Fibroblast of lung (primary cell): Measurements from ENCODE around the gene C4orf50. TPM values are rescaled to one million over a fixed set of nuclear protein-coding genes. Genes with fewer than 3 reads are reported as not detected.

Experiments
- DNase-seq, 2 donors: peaks; one replicate each; pipeline versions ENCODE4 v3.0.0 to v3.0.0-alpha.2; 2010; ENCODE audit warnings: low read depth in 2 of 2
- H2AFZ ChIP-seq: 2 replicates; pipeline ENCODE4 v1.5.1; 2012; ENCODE audit warnings: low read length, control low read depth, inconsistent platforms
- H3K27ac ChIP-seq: 2 replicates; pipeline ENCODE4 v1.5.1; 2011; ENCODE audit warnings: low read length, control low read depth; ENCODE audit not compliant: insufficient read depth
- H3K27me3 ChIP-seq: 2 replicates; pipeline ENCODE4 v1.5.1; 2011; ENCODE audit warnings: mild to moderate bottlenecking, low read length; ENCODE audit not compliant: control insufficient read depth, insufficient read depth
- H3K36me3 ChIP-seq: 2 replicates; pipeline ENCODE4 v1.5.1; 2011; ENCODE audit warnings: low read length; ENCODE audit not compliant: control insufficient read depth, insufficient read depth
- H3K4me1 ChIP-seq: 2 replicates; pipeline ENCODE4 v1.5.1; 2011; ENCODE audit warnings: low read length; ENCODE audit not compliant: control insufficient read depth, insufficient read depth; ENCODE audit errors: extremely low read depth
- H3K4me2 ChIP-seq: 2 replicates; pipeline ENCODE4 v1.5.1; 2011; ENCODE audit warnings: low read length, control low read depth; ENCODE audit not compliant: insufficient read depth; ENCODE audit errors: extremely low read depth
- H3K4me3 ChIP-seq, 4 experiments: fragments of 200-600 bp in 1 of 4; sonication (generic) in 1 of 4; replicated peaks in 1 of 4; 2 replicates each; pipeline ENCODE4 v1.5.1; 2011 to 2016; ENCODE audit warnings: low read length in 4 of 4, low read depth in 3 of 4, mild to moderate bottlenecking in 3 of 4, control low read depth in 2 of 4, inconsistent platforms in 1 of 4, mixed read lengths in 1 of 4; ENCODE audit not compliant: insufficient read depth in 1 of 4; ENCODE audit errors: control extremely low read depth in 1 of 4
- H3K79me2 ChIP-seq: 2 replicates; pipeline ENCODE4 v1.5.1; 2012; ENCODE audit warnings: mild to moderate bottlenecking, low read length, inconsistent platforms; ENCODE audit not compliant: control insufficient read depth, insufficient read depth
- H3K9ac ChIP-seq: 2 replicates; pipeline ENCODE4 v1.5.1; 2011; ENCODE audit warnings: mild to moderate bottlenecking, low read length, control low read depth; ENCODE audit not compliant: insufficient read depth
- H3K9me3 ChIP-seq: 2 replicates; pipeline ENCODE4 v1.5.1; 2012; ENCODE audit warnings: low read depth, low read length; ENCODE audit not compliant: control insufficient read depth, insufficient read depth
- H4K20me1 ChIP-seq: 2 replicates; pipeline ENCODE4 v1.5.1; 2011; ENCODE audit warnings: low read length; ENCODE audit not compliant: control insufficient read depth, insufficient read depth; ENCODE audit errors: extremely low read depth
- CTCF ChIP-seq, 2 donors: IDR thresholded peaks in 1 of 2; conservative IDR thresholded peaks in 1 of 2; 1 replicate in 1 of 2; 2 replicates in 1 of 2; pipeline ENCODE4 v1.5.1; 2011 to 2012; ENCODE audit warnings: low read length in 2 of 2, control low read depth in 1 of 2, inconsistent platforms in 1 of 2, low read depth in 1 of 2, mild to moderate bottlenecking in 1 of 2
- EZH2 ChIP-seq: IDR thresholded peaks from 2 replicates; pipeline ENCODE4 v1.5.1; 2012; ENCODE audit warnings: low read length, control low read depth, mild to moderate bottlenecking; ENCODE audit errors: missing control alignments
- polyA plus RNA-seq, 2 donors: library from polyadenylated mRNA; depleted of rRNA in 1 of 2; stranded (reverse) in 1 of 2; unstranded in 1 of 2; fragments of >200 nt; gene quantifications; 2 replicates each; pipeline ENCODE4 v1.2.1, GENCODE V29; 2011 to 2012; ENCODE audit warnings: missing spikeins in 1 of 2
- total RNA-seq: library from RNA; depleted of rRNA; stranded (reverse); fragments of >200 nt; gene quantifications from 2 replicates; pipeline ENCODE4 v1.2.1, GENCODE V29; 2014

The C4orf50 gene
- total and polyA plus RNA-seq, 2 donors (not counting 1 experiment from before 2014, with no cell fraction given) = not detected

GRCh38 chr4:6041800-6042199 is 23.6 kb upstream of the C4orf50 start:
- H3K79me2 ChIP-seq = no peaks in the 10 kb centered on the region
- no peak overlapping the region for H3K27ac ChIP-seq
- no peaks in the 10 kb centered on the region for H3K27me3 ChIP-seq
- DNase-seq = no peak
- no peaks in the 10 kb centered on the region for H3K9me3 ChIP-seq
- H3K4me1 ChIP-seq = no peaks in the 10 kb centered on the region
- no peaks in the 10 kb centered on the region for H4K20me1 ChIP-seq
- no peak overlapping the region for H3K4me2 ChIP-seq
- no peak overlapping the region for H3K9ac ChIP-seq
- H3K4me3 ChIP-seq = no peak overlapping the region
- H3K36me3 ChIP-seq = no peaks in the 10 kb centered on the region
- TF ChIP-seq CTCF (conservative IDR thresholded peaks at IDR 0.05 in 1 of 2, IDR thresholded peaks at IDR 0.05 in 1 of 2; ENCODE audit: low read depth in 1 of 2, low read length in 2 of 2) = no peak
- no peak for TF ChIP-seq EZH2
- H2AFZ ChIP-seq = no peak overlapping the region

GRCh38 chr4:6038711-6039110 is 20.5 kb upstream of the C4orf50 start:
- Histone ChIP-seq H3K79me2 (no peaks in the 10 kb centered on the region), H3K9ac (no peak overlapping the region), H3K4me1 (no peaks in the 10 kb centered on the region), H3K4me3 (no peak overlapping the region), H2AFZ (no peak overlapping the region), H3K4me2 (no peak overlapping the region), H3K27ac (no peak overlapping the region), H3K36me3 (no peaks in the 10 kb centered on the region), H3K27me3 (no peaks in the 10 kb centered on the region), H3K9me3 (no peaks in the 10 kb centered on the region), H4K20me1 (no peaks in the 10 kb centered on the region)
- TF ChIP-seq CTCF (conservative IDR thresholded peaks at IDR 0.05 in 1 of 2, IDR thresholded peaks at IDR 0.05 in 1 of 2; ENCODE audit: low read depth in 1 of 2, low read length in 2 of 2) (no peak), EZH2 (no peak)
- no peak for DNase-seq

- H3K9ac ChIP-seq = no peak overlapping the region
- no peaks in the 10 kb centered on the region for H3K4me1 ChIP-seq
- no peaks in the 10 kb centered on the region for H3K27me3 ChIP-seq
- H3K4me2 ChIP-seq = no peak overlapping the region
- no peaks in the 10 kb centered on the region for H3K79me2 ChIP-seq
- TF ChIP-seq CTCF (conservative IDR thresholded peaks at IDR 0.05 in 1 of 2, IDR thresholded peaks at IDR 0.05 in 1 of 2; ENCODE audit: low read depth in 1 of 2, low read length in 2 of 2) = no peak
- no peak overlapping the region for H3K4me3 ChIP-seq
- no peaks in the 10 kb centered on the region for H3K9me3 ChIP-seq
- H2AFZ ChIP-seq = no peak overlapping the region
- no peaks in the 10 kb centered on the region for H3K36me3 ChIP-seq
- no peak overlapping the region for H3K27ac ChIP-seq
- DNase-seq = no peak
- H4K20me1 ChIP-seq = no peaks in the 10 kb centered on the region
These were observed 17.6 kb upstream of the C4orf50 start for GRCh38 chr4:6035786-6036185.
